Endothelial cell of umbilical vein (primary cell): ENCODE measurements around the gene SBK1. TPM values are rescaled to one million over a fixed set of nuclear protein-coding genes. Genes with fewer than 3 reads are reported as not detected.

Experiments used
- polyA plus RNA-seq, 4 experiments: library from polyadenylated mRNA; depleted of rRNA in 3 of 4; stranded (reverse) in 3 of 4; unstranded in 1 of 4; fragments of >200 nt; gene quantifications; 2 replicates each; pipeline versions ENCODE4 v1.2.1 to v1.2.3, GENCODE V29; 2011 to 2012; ENCODE audit warnings: missing spikeins in 1 of 4
- small RNA-seq: library from RNA; depleted of rRNA; stranded (forward); fragments of <200 nt; gene quantifications from one replicate; pipeline ENCODE3, GENCODE V24; 2012; ENCODE audit warnings: low replicate concordance, low read depth; ENCODE audit not compliant: insufficient read depth, insufficient read length
- total RNA-seq: library from RNA; stranded (reverse); gene quantifications from 2 replicates; pipeline ENCODE4 v1.2.3, GENCODE V29; 2021

Gene SBK1
- total and polyA plus RNA-seq, 2 donors (not counting 3 experiments of a cell fraction or from before 2014, with no cell fraction given), result 0.19 to 0.51 TPM

Small RNA genes lying within 50 kb of the gene (small RNA-seq; reads per million reads assigned to genes)
- not detected for gene AC138904.2

Other genes starting within 250 kb of the SBK1 start
- not detected in 2 replicates for gene GSG1L, start 228.8 kb upstream of the SBK1 start, total RNA-seq
- gene GSG1L, start 228.8 kb upstream of the SBK1 start, polyA plus RNA-seq, result 0.06 and 0.14 TPM in 2 replicates
- 154 and 170 TPM in 2 replicates for gene XPO6, start 80.6 kb upstream of the SBK1 start, total RNA-seq
- gene XPO6, start 80.6 kb upstream of the SBK1 start, polyA plus RNA-seq, result 272 and 328 TPM in 2 replicates
- 1.1 and 5.0 TPM in 2 replicates for gene NPIPB6, start 71.0 kb downstream of the SBK1 start, total RNA-seq
- not detected in 2 replicates for gene NPIPB6, start 71.0 kb downstream of the SBK1 start, polyA plus RNA-seq
- gene EIF3CL, start 111.3 kb downstream of the SBK1 start, total RNA-seq, result 14.7 and 52.1 TPM in 2 replicates
- gene EIF3CL, start 111.3 kb downstream of the SBK1 start, polyA plus RNA-seq, result 137 and 188 TPM in 2 replicates
- not detected in 2 replicates for gene NPIPB7, start 179.8 kb downstream of the SBK1 start, total RNA-seq
- 0.06 and 0.08 TPM in 2 replicates for gene NPIPB7, start 179.8 kb downstream of the SBK1 start, polyA plus RNA-seq
- 33.1 and 40.2 TPM in 2 replicates for gene CLN3, start 199.5 kb downstream of the SBK1 start, total RNA-seq
- 75.7 and 76.1 TPM in 2 replicates for gene CLN3, start 199.5 kb downstream of the SBK1 start, polyA plus RNA-seq
- not detected in 2 replicates for gene APOBR, start 202.1 kb downstream of the SBK1 start, total RNA-seq
- gene APOBR, start 202.1 kb downstream of the SBK1 start, polyA plus RNA-seq, result not detected in 2 replicates
- not detected in 2 replicates for gene IL27, start 214.3 kb downstream of the SBK1 start, total RNA-seq
- not detected in 2 replicates for gene IL27, start 214.3 kb downstream of the SBK1 start, polyA plus RNA-seq
- gene NUPR1, start 246.4 kb downstream of the SBK1 start, total RNA-seq, result 1.8 and 4.9 TPM in 2 replicates
- gene NUPR1, start 246.4 kb downstream of the SBK1 start, polyA plus RNA-seq, result 1.2 and 1.8 TPM in 2 replicates